Measurements from ENCODE around the gene ARHGEF10L. TPM values are rescaled to one million over a fixed set of nuclear protein-coding genes. Genes with fewer than 3 reads are reported as not detected.
"Not testable (repeated sequence)": the region's sequence is repeated elsewhere in the genome, so short reads cannot be mapped to it uniquely, and the experiment has no call there.

Gene ARHGEF10L
- total and polyA plus RNA-seq, 3 experiments from 2014 or later: 0.24 to 0.26 TPM; not detected in 1

DNA sequence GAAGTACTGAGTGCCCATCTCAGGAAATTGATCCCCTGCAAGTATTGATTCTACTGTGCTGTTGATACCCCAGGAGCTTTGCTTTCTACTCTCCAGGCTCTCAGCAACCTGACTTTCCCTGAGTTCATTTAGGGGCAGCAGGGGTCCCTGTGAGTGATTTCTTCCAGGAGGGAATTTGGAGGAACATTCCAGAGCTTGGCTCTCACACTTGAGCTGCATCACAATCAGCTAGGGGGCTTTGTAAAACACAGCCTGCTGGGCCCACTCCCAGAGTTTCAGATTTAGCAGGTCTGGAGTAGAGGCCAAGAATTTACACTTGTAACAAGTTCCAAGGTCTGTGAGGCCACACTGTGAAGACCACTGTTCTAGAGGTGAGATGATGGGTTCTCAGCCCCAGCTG is 199.6 kb downstream of the ARHGEF10L start:
- no peaks in the 10 kb centered on the region for H3K4me1 Mint-ChIP-seq
- Histone ChIP-seq H3K27me3 (ENCODE audit: insufficient read depth, low read length, poor library complexity, severe bottlenecking) (no peaks in the 10 kb centered on the region), H3K36me3 (ENCODE audit: insufficient read depth, low read length) (no peaks in the 10 kb centered on the region), H3K27ac (ENCODE audit: low read depth, low read length) (no peak overlapping the region), H3K4me1 (ENCODE audit: insufficient read depth, low read length) (no peaks in the 10 kb centered on the region), H3K4me3 (ENCODE audit: low read length) (no peak overlapping the region), H3K9me3 (ENCODE audit: low read length) (no peaks in the 10 kb centered on the region)
- peaks cover 6 to 16% of the 10 kb centered on the region in 2 donors for H3K27me3 Mint-ChIP-seq
- no peak overlapping the region for H3K27ac Mint-ChIP-seq
- POLR2A ChIA-PET: no interaction called here
- no peaks in the 10 kb centered on the region for H3K36me3 Mint-ChIP-seq
- CTCF ChIA-PET: no interaction called here
- DNase-seq: no peak
- H3K4me3 Mint-ChIP-seq: no peak overlapping the region
- peaks cover 0 to 3% (median 0%) of the 10 kb centered on the region in 5 donors for H3K9me3 Mint-ChIP-seq

DNA sequence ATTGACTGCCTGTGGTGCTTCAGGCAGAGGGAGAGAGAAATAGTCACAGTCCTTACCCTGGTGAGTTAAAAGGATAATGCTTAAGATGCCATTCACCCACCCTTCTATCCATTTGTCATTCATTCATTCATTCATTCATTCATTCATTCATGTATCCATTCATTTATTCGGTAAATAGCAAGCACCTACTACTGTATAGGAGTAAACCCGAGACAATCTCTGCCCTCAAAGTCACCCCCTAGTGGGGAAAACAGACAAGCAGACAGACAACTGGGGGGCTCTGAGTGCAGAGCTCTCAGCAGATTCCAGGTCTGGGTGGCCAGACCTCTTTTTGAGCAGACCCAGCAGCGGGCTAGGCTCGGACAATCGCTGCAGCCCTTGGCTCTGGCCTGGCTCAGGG is 201.6 kb downstream of the ARHGEF10L start:
- Mint-ChIP-seq H3K27me3 (peaks cover 4 to 19% of the 10 kb centered on the region in 2 donors), H3K27ac (no peak overlapping the region), H3K4me1 (no peaks in the 10 kb centered on the region), H3K9me3 (peaks cover 0 to 3% (median 0%) of the 10 kb centered on the region in 5 donors), H3K4me3 (no peak overlapping the region), H3K36me3 (no peaks in the 10 kb centered on the region)
- POLR2A ChIA-PET: no interaction called here
- no peaks in the 10 kb centered on the region for H3K9me3 ChIP-seq (ENCODE audit: low read length)
- CTCF ChIA-PET: no interaction called here
- H3K4me3 ChIP-seq (ENCODE audit: low read length): no peak overlapping the region
- H3K36me3 ChIP-seq (ENCODE audit: insufficient read depth, low read length): no peaks in the 10 kb centered on the region
- H3K4me1 ChIP-seq (ENCODE audit: insufficient read depth, low read length): no peaks in the 10 kb centered on the region
- no peak for DNase-seq
- no peaks in the 10 kb centered on the region for H3K27me3 ChIP-seq (ENCODE audit: insufficient read depth, low read length, poor library complexity, severe bottlenecking)
- no peak overlapping the region for H3K27ac ChIP-seq (ENCODE audit: low read depth, low read length)

DNA sequence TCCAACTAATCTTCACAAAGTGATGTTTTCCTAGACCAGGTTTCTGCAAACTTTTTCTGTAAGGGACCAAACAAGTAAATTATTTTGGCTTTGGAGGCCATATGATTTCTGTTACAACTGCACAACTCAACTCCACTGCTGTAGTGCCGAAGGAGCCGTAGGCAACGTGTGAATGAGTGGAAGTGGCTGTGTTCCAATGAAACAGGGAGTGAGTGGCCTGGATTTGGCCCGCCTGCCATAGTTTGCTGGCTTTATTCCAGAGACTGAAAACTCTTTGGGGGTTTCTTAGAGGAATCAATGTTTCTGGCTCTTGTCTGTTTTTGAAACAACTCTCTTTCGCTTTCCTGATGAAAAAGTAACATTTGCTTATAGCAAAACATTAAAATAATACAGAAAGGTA is 203.1 kb downstream of the ARHGEF10L start:
- H3K27me3 Mint-ChIP-seq: peaks cover 8 to 16% of the 10 kb centered on the region in 2 donors
- H3K4me3 Mint-ChIP-seq: no peak overlapping the region
- peaks cover 0 to 3% (median 0%) of the 10 kb centered on the region in 5 donors for H3K9me3 Mint-ChIP-seq
- no peaks in the 10 kb centered on the region for H3K4me1 Mint-ChIP-seq
- Histone ChIP-seq H3K4me3 (ENCODE audit: low read length) (no peak overlapping the region), H3K4me1 (ENCODE audit: insufficient read depth, low read length) (no peaks in the 10 kb centered on the region), H3K27ac (ENCODE audit: low read depth, low read length) (no peak overlapping the region), H3K9me3 (ENCODE audit: low read length) (no peaks in the 10 kb centered on the region), H3K36me3 (ENCODE audit: insufficient read depth, low read length) (no peaks in the 10 kb centered on the region), H3K27me3 (ENCODE audit: insufficient read depth, low read length, poor library complexity, severe bottlenecking) (no peaks in the 10 kb centered on the region)
- POLR2A ChIA-PET: no interaction called here
- no peaks in the 10 kb centered on the region for H3K36me3 Mint-ChIP-seq
- no peak for DNase-seq
- H3K27ac Mint-ChIP-seq: no peak overlapping the region
- CTCF ChIA-PET: no interaction called here

DNA sequence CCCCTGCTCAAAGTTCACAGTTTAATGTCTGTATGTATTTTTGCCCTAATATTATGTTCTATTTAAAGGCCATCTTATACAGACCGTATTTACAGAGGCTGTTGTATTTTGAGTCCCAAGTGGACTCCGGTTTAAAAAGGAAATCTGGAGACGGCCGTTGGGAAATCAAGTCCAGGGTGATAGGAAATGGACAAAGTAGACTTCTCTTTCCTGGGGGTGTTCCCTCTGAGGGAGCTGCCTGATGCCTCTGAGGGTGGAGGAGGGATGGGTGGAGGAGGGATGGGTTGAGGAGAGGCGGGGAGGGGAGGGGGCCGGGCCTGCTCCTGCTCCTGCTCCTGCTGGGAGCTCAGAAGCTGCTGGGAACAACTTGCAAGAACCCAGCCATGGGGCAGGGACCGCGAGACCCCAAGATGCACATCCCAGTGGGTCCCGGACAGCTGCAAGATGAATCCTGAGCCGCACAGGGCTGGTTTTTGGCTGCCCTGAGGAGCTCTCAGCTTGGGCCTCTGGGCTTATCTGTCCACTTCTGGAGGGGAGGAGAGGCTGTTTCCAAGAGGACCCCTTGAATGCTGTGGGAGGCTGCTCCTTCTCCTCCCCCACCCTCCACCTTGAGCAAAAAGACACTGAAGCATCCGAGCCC is 203.6 kb downstream of the ARHGEF10L start:
- no peaks in the 10 kb centered on the region for H3K27me3 ChIP-seq (ENCODE audit: insufficient read depth, low read length, poor library complexity, severe bottlenecking)
- no peaks in the 10 kb centered on the region for H3K36me3 ChIP-seq (ENCODE audit: insufficient read depth, low read length)
- no peak overlapping the region for H3K27ac ChIP-seq (ENCODE audit: low read depth, low read length)
- Mint-ChIP-seq H3K36me3 (no peaks in the 10 kb centered on the region), H3K9me3 (peaks cover 0 to 3% (median 0%) of the 10 kb centered on the region in 5 donors), H3K4me3 (no peak overlapping the region), H3K27me3 (peaks cover 8 to 13% of the 10 kb centered on the region in 2 donors), H3K27ac (no peak overlapping the region), H3K4me1 (no peaks in the 10 kb centered on the region)
- POLR2A ChIA-PET: no interaction called here
- no peaks in the 10 kb centered on the region for H3K4me1 ChIP-seq (ENCODE audit: insufficient read depth, low read length)
- no peak for DNase-seq
- CTCF ChIA-PET: no interaction called here
- H3K9me3 ChIP-seq (ENCODE audit: low read length): no peaks in the 10 kb centered on the region
- no peak overlapping the region for H3K4me3 ChIP-seq (ENCODE audit: low read length)

DNA sequence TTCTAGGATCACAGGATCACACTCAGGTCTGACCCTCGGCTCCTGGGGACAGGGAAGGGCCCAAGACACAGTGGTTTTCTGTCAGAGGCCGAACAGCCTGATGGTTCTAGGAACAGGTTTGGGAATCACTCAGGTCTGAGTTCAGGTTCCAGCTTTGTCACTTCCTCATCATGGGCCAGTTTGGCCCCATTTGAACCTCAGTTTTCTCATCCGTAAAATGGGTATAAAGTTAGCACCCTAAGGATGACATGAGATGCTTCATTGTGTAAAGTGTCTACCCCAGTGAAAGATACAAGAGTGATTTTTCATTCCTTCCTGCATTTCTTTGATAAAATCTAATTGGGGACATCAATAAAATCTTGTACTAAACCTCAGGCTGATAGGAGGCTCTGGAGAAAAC is 204.4 kb downstream of the ARHGEF10L start:
- H3K4me1 Mint-ChIP-seq: no peaks in the 10 kb centered on the region
- Histone ChIP-seq H3K27me3 (ENCODE audit: insufficient read depth, low read length, poor library complexity, severe bottlenecking) (no peaks in the 10 kb centered on the region), H3K27ac (ENCODE audit: low read depth, low read length) (no peak overlapping the region), H3K9me3 (ENCODE audit: low read length) (no peaks in the 10 kb centered on the region), H3K4me3 (ENCODE audit: low read length) (no peak overlapping the region), H3K4me1 (ENCODE audit: insufficient read depth, low read length) (no peaks in the 10 kb centered on the region), H3K36me3 (ENCODE audit: insufficient read depth, low read length) (no peaks in the 10 kb centered on the region)
- H3K27ac Mint-ChIP-seq: no peak overlapping the region
- ChIA-PET CTCF (no interaction called here), POLR2A (no interaction called here)
- no peak for DNase-seq
- H3K36me3 Mint-ChIP-seq: no peaks in the 10 kb centered on the region
- no peak overlapping the region for H3K4me3 Mint-ChIP-seq
- peaks cover 8 to 13% of the 10 kb centered on the region in 2 donors for H3K27me3 Mint-ChIP-seq
- H3K9me3 Mint-ChIP-seq: peaks cover 0 to 5% (median 0%) of the 10 kb centered on the region in 5 donors

DNA sequence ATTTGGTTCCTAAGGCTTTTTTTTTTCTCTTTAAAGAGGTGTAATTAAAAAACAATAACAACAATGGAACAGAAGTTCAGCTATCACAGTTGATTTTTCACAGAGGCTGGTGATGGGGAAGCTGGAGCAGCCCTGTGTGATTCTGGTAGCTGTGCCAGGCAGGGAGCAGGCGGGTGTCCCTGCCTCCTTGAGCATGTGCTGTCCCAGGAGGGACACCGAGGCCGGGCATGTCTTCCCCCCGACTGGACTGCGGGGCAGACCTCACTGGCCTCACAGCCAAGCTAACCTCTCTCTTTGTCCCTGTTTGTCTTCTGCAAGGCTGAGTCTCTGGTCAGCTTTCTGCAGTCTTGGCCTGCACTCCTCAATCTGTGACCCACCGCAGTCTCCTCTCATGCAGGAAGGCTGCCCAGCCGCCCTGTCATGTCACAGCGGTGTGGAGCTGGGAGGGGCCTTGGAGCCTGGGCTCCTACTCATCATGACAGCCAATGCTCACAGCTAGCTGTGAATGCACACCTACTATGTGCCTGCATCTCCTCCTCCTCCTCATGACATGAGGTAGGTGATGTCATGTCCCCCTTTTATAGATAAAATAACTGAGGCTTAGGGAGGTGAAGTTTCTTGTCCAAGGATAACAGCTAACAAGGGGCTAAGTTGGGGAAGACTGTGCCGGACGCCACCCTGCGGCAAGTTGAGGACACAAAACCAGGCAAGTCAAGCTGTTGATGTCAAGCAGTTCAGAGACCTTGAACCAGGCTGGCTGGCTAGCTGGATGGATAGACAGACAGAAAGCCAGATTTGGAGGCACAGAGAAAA is 205.4 kb downstream of the ARHGEF10L start:
- Mint-ChIP-seq H3K9me3 (peaks cover 0 to 5% (median 0%) of the 10 kb centered on the region in 5 donors), H3K36me3 (no peaks in the 10 kb centered on the region), H3K4me1 (no peaks in the 10 kb centered on the region), H3K27ac (no peak overlapping the region), H3K27me3 (peaks cover 9 to 13% of the 10 kb centered on the region in 2 donors), H3K4me3 (no peak overlapping the region)
- no peaks in the 10 kb centered on the region for H3K27me3 ChIP-seq (ENCODE audit: insufficient read depth, low read length, poor library complexity, severe bottlenecking)
- no peaks in the 10 kb centered on the region for H3K36me3 ChIP-seq (ENCODE audit: insufficient read depth, low read length)
- no peaks in the 10 kb centered on the region for H3K9me3 ChIP-seq (ENCODE audit: low read length)
- CTCF ChIA-PET: no interaction called here
- H3K27ac ChIP-seq (ENCODE audit: low read depth, low read length): no peak overlapping the region
- H3K4me3 ChIP-seq (ENCODE audit: low read length): no peak overlapping the region
- POLR2A ChIA-PET: no interaction called here
- H3K4me1 ChIP-seq (ENCODE audit: insufficient read depth, low read length): no peaks in the 10 kb centered on the region
- DNase-seq: no peak

DNA sequence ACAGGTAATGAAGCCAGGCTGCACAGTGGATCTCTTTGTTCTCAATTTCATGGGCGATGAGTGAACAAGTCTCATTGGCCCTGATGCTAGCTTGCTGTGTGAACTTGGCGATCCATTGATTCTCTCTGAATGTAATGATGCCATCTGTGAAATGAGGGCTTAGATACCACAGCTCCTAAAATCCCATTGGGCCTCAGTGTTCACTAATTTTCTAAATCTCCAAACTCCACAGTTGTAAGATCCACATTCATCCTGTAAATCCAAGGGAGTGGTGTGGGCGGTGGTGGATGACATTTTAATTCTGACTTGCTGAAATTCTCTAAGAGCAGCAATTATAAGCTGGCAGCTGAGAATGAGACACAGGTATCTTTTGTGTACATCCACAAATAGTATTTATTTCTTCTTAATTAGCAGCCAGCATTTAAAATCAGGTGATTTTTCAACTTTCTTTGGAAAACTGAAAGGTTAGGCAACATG is 206.0 kb downstream of the ARHGEF10L start:
- CTCF ChIA-PET: no interaction called here
- no peak overlapping the region for H3K4me3 Mint-ChIP-seq
- no peak for DNase-seq

DNA sequence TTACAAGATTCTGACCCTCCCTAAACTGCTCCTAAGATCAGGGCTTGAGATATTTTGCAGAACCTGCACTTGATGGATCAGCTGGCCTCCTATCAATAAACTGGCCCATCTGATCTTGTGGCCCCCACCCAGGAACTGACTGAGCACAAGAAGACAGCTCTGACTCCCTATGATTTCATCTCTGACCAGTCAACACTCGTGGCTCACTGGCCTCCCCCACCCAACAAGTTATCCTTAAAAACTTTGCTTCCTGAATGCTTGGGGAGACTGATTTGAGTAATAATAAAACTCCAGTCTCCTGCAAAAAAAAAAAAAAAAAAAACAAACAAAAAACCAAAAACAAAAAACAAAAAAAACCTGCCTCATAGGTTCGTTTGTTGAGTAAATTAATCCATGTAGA is 206.8 kb downstream of the ARHGEF10L start:
- H3K27ac ChIP-seq (ENCODE audit: low read depth, low read length); POLR2A ChIA-PET; DNase-seq; H3K9me3 ChIP-seq (ENCODE audit: low read length); H3K27ac Mint-ChIP-seq; H3K36me3 Mint-ChIP-seq; H3K4me1 Mint-ChIP-seq; H3K36me3 ChIP-seq (ENCODE audit: insufficient read depth, low read length); H3K27me3 ChIP-seq (ENCODE audit: insufficient read depth, low read length, poor library complexity, severe bottlenecking); H3K4me1 ChIP-seq (ENCODE audit: insufficient read depth, low read length); CTCF ChIA-PET; H3K9me3 Mint-ChIP-seq; H3K4me3 ChIP-seq (ENCODE audit: low read length); H3K4me3 Mint-ChIP-seq: not testable (repeated sequence)
- peaks cover 9 to 18% of the 10 kb centered on the region in 2 donors for H3K27me3 Mint-ChIP-seq

More for the DNA sequence above, 206.0 kb downstream of the ARHGEF10L start:
- no peaks in the 10 kb centered on the region for H3K27me3 ChIP-seq (ENCODE audit: insufficient read depth, low read length, poor library complexity, severe bottlenecking)
- no peaks in the 10 kb centered on the region for H3K36me3 ChIP-seq (ENCODE audit: insufficient read depth, low read length)
- Mint-ChIP-seq H3K27me3 (peaks cover 9 to 18% of the 10 kb centered on the region in 2 donors), H3K27ac (no peak overlapping the region), H3K4me1 (no peaks in the 10 kb centered on the region), H3K36me3 (no peaks in the 10 kb centered on the region), H3K9me3 (peaks cover 0 to 5% (median 0%) of the 10 kb centered on the region in 5 donors)
- no peak overlapping the region for H3K27ac ChIP-seq (ENCODE audit: low read depth, low read length)
- POLR2A ChIA-PET: no interaction called here
- no peak overlapping the region for H3K4me3 ChIP-seq (ENCODE audit: low read length)
- no peaks in the 10 kb centered on the region for H3K4me1 ChIP-seq (ENCODE audit: insufficient read depth, low read length)
- no peaks in the 10 kb centered on the region for H3K9me3 ChIP-seq (ENCODE audit: low read length)
